HG03442 (cell line): Measurements from ENCODE around the gene ISCA1.
"Not testable (repeated sequence)": the region's sequence is repeated elsewhere in the genome, so short reads cannot be mapped to it uniquely, and the experiment has no call there.

Experiments
- ATAC-seq: cut with Tn5 transposase; IDR thresholded peaks from one replicate; pipeline ENCODE4 v1.9.1; 2021; ENCODE audit warnings: mild to moderate bottlenecking, moderate library complexity; ENCODE audit not compliant: unreplicated experiment

ISCA1 gene

DNA sequence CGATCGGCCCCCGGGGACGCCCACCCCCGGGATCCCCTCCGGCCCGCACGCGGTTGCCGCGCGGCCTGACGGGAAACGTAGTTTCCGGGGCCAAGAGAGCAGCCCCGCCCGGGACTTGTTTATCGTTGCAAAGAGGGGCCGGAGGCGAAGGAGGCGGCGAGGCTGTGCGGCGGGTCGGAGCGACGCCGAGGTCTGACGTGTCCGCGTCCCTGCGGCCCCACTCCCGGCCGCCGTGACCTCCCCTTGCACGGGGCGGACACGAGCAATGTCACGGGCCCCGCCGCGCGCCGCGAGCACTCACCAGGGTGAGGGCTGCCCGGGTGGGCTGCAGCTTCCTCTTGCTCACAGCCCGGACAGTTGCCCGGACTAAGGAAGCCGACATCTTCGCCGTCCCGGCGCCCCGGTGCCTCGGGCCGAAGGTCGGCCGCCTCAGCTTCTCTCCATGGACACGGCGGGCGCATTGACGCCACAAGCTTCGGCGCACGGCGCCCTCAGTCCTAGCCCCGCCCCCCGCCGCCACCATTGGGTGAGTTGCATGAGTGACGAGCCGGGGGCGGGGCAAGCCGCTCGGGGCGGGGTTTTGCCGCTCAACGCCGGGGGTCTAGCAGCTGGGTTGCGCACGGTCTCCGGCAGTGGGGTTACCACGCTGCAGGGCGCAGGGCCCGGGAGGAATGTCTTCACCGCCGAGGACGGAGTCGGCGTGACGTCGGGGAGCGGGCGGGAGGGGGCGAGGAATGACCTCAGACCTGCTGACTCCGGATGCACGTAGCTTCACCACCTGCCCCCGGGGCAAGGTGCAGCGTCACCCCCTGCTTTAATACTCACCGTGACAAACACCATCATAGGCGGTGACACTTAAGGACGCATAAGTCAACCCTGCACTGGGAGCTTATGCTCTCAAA is at the start of gene ISCA1:
Gene ISCA1 (minus strand): TSS at position 462 of the 902 bp plus-strand sequence. CDS start 80 bp downstream, at position 382.
- ATAC-seq: peak; percentile 73

- no peak for ATAC-seq
These were observed 47.8 kb upstream of the ISCA1 start for GRCh38 chr9:86330186-86330585.

DNA sequence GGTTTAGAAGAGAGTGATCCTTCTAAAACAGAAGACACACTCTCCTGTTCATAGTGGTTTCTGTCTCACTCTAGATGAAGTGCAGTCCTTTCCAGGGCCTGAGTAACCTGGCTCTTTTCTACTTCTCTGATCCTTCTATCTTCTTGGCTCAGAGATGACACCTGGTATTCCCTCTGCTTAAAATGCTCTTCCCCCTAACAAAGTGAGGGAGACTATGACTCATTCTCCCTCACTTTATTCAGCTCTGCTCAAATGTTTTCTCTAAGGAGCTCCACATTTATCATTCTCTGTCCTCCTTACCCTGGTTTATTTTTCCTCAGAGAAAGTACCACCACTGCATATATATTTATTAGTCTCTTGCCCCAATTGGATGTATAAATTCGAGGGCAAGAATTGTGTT is 47.3 kb upstream of the ISCA1 start:
- ATAC-seq: no peak

DNA sequence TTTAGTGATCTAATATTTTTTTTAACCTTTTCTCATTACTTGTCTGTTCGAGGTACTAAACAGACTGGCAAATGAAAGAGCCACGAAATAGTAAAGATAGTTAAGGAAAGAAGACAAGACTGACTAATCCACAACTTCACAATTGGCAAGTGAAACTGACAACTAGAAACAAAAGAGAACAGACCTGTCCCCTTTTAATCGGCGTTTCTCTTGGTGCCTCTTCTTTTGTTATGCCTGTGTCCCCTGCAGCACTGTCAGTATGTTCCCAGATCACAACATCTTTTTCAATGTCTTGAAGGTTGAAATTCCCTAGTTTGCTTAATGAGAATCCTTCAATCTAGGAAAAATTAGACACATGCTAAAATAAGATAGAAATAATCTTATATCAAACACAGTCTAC is 45.8 kb upstream of the ISCA1 start:
- no peak for ATAC-seq

DNA sequence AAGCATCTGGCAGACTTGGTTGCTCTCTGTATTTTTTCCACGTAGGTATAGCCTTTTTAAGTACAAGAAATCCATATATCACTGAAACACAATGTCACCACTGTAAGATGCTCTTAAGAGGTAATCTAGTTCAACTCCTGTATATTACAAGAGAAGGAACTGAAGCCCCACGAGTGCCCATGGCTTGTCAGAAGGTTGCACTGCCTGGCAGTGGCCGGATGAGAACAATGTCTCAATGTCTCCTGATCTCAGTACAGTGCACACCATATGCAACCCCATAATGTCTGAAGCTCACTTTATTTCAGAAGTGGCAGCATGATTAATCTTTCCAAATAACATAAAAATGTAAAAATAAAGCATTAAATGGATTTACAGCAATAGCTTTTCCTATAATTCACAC is 44.2 kb upstream of the ISCA1 start:
- ATAC-seq: no peak

- no peak for ATAC-seq
These were observed 42.6 kb upstream of the ISCA1 start for GRCh38 chr9:86324901-86325300.

DNA sequence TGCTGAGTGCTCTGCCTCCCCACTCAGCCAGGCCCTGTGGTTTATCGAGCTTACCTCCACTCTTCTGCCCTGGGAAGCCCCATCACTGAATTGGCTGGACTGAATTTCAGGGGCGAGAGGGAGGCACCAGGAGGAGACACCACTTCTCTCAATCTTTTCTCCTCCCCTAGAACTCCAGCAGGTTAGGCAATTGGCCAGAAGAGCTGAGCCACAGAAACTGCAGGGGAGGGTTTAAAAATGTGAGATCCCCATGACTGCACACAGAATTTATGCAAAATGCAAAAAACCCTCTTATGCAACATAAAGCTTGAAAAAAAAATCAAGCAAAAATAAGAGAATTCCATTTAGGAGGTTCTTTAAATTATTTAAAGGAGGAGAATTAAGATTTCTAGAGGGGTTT is 42.0 kb upstream of the ISCA1 start:
- peak; percentile 59 for ATAC-seq

GRCh38 chr9:86322973-86323644 is 40.8 kb upstream of the ISCA1 start:
- ATAC-seq: no peak

DNA sequence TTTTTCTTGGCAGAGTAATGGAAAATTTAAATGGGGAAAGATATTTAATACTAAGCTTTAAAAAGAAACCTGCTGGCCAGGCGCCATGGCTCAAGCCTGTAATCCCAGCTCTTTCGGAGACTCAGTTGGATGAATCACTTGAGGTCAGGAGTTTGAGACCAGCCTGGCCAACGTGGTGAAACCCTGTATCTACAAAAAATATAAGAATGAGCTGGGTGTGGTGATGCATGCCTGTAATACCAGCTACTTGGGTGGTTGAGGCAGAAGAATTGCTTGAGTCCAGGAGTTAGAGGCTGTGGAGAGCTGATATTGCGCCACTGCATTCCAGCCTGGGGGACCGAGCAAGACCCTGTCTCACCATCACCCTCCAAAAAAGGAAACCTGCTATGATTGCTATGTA is 39.0 kb upstream of the ISCA1 start:
- no peak for ATAC-seq

DNA sequence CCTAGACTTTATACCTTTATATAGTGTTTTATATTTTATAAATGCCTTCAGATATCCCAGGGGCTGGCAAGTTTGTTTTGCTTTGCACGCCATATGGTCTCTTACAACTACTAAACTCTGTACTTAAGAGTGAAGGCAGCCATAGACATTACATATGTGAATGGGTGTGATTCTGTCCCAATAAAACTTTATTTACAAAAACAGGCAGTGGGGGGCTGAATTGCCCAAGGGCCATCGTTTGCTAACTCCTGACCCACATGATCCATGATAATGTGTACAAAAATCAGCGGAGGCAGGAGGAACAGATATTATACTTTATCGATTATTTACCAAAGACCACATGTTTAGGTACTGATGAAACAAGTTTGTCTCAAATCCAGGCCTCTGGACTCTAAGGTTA is 35.8 kb upstream of the ISCA1 start:
- ATAC-seq: no peak

DNA sequence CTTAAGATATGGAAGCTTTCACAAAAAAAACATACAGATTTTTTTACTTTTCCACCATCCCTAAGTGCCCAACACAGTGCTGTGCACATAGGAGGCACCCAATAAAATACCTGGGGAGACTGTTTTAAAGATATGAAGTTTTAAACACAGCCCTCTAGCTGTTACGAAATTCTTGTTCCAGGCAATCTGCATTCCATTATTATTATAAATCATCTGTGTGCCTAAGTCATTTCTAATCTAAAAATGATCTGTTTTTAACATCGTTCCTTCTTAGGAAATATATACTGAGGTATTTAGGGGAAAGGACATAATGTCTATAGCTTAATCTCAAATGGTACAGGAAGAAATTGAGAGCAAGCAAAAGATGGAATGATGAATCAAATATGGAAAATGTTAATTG is 32.7 kb upstream of the ISCA1 start:
- ATAC-seq: no peak

- not testable (repeated sequence) for ATAC-seq
These were observed 30.6 kb upstream of the ISCA1 start for GRCh38 chr9:86312959-86313358.

DNA sequence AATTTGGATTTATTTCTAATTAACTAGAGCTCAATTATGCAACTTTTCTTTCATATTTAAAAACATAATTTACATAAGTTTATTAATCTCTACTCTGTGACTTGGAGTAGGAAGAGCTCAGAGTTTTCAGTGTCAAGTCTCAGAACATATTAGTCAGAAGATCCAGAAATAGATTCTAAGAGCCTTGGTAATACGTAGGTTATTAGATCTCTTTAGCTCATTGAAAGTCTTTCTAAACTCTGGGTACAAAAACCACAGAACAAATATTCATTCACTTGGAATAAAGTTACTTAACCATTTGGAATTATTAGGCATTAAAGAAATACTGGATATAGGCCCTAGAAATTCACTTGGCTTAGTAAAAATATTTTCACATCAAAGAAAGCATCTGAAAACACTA is 26.3 kb upstream of the ISCA1 start:
- ATAC-seq: no peak

DNA sequence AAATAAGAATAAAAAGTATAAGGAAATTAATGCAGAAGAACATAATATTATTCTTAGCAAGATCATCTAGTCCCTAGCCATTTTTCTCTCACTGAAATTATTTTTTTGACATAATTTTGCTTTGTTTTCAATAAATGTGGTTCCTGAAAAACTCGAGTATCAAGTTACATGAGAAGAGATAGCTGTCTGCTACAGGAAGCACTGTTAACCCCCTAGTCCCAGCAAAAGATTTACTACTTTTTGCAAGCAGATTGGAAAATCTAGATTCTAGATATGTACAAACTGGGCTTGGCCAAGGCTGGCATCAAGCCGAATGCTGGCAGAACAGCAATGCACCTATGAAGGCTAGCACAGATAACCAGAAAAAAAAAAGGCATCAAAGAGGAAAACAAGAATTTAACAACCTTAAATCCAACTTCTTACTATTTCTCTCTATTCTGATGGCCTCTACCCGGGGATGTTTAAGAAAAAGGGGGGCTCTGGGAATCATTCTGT is 21.9 kb upstream of the ISCA1 start:
- ATAC-seq: no peak

GRCh38 chr9:86303316-86303975 is 21.1 kb upstream of the ISCA1 start:
- no peak for ATAC-seq

DNA sequence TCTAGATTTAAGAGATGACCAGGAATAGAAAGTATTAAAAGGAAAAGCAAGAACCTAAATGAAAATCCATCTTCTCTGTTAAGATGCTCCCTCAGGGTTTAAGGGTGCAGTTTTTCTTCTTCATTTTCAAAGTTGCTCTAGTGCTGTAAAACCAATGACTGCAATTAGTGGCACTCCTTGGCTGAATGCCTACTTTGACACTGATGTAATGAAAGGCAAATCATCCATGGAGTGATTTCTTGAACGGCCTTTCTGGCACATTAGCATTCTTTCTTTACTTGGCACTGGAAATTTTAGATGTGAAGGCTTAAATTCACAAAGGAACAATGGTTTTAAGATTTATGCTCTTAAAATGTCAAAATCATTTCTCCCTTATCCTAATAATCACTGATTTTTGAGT is 19.3 kb upstream of the ISCA1 start:
- ATAC-seq: no peak

DNA sequence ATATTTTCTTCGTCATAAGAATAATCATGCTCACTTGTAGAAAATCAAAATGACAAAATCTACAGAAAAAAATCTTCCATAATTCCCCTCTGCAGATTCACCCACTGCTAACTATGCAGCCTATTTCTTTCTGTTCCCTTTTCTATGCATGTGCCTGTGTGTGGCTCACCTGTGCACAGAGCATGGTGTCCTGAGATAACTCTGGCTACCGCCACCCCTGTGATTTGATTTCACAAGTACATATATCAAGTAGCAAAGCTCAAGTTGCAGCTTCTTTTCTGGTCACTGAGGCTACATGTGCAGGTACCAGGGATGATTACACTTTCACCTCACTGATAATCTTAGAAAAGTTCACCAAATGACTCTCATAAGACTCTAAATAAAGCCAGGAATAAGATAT is 18.4 kb upstream of the ISCA1 start:
- ATAC-seq: no peak

DNA sequence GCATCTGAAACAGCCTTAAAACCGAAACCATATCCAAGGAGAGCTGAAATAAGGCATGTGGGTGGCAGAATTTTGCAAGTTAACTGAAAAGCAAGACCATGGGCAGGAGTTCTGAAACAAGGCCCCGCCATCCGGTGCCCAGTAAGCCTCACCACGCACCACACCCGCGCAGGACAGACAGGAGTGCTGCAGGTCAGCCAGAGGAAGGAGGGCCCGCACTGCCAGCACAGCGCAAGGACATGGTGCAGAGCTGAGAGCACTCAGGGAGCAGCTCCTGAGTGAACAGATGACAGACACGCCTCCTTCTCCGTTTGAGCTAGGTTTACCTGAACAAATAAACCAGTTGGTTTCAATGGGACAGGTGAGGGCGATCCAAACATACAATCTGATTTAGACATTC is 16.5 kb upstream of the ISCA1 start:
- no peak for ATAC-seq

DNA sequence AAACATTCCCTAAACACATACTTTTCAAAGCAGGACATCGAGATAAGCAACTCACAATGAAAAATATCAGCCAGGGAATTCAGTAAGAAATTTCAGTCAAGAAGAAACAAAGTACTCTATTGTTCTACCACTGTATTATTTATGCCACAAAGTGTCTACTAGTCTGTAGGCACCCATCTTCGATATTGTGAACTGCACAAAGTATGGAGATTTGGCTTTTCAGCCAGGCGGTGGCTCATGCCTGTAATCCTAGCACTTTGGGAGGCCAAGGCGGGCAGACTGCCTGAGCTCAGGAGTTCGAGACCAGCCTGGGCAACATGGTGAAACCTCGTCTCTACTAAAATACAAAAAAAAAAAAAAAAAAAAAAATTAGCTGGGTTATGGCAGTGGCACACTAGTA is 8.0 kb upstream of the ISCA1 start:
- not testable (repeated sequence) for ATAC-seq

DNA sequence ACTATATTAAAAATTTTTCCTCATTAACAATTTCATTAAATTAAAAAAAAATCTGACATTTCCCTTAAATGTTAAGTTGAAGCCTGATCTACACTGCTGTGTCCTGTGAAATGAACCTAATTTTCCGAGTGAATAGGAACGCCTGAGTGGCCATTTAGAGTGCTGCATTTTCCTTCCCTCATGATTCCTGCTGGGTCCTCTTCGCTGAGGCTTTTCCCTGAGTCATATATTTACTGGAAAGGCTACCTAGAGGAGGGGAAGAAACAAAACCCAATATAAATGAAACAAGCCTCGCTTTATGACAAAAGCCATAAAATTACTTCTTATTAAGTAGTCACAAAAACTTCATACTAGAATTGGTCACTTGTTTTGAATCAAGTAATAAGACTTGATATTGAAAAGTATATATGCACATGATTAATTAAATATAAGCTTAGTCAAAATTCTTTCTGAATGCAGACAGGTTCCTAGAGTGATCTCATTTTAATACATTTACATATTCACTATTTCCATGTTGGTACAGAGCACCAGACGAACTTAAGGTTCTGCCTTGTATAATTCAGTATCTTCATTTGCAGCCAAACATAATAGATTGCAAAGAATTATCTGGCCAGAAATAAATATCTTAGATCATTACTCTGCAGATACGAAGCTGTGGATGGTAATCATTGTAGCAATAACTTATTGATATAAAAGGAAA is 6.3 kb upstream of the ISCA1 start:
- ATAC-seq: no peak

DNA sequence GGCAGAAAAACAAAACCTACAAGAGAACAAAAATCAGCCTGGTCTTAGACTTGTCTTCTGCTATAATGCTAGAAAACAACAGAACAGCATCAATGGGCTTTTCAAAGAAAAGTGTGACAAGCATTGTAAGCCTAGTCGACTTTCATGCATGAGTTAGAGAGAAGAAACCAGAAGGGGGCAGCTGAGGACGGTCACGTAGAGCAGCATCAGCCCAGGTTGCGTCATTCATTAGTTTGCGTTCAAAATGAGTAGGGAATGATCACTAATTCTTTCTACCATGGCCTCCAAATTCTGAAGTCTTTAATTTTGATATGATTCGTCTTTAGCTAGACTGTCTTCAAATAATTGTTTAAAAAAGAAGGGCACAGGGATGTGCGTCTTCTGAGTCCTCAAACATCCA is 4.7 kb upstream of the ISCA1 start:
- no peak for ATAC-seq
